ENCODE measurements around the gene CYLD.

- TF ChIP-seq CTCF (IDR thresholded peaks at IDR 0.05), result no peak
- no peak for TF ChIP-seq POLR2AphosphoS5 (IDR thresholded peaks at IDR 0.05)
- no peak for TF ChIP-seq POLR2A (IDR thresholded peaks at IDR 0.05)
These were observed 45.8 kb upstream of the CYLD start for GRCh38 chr16:50696126-50696525.

Data from prostate gland (tissue), 2 donors.